ENCODE data around the gene NCBP3. TPM values are rescaled to one million over a fixed set of nuclear protein-coding genes. Genes with fewer than 3 reads are reported as not detected.

Gene NCBP3
- total and polyA plus RNA-seq, 4 donors, result 4.6 to 17.1 (median 8.3) TPM

DNA sequence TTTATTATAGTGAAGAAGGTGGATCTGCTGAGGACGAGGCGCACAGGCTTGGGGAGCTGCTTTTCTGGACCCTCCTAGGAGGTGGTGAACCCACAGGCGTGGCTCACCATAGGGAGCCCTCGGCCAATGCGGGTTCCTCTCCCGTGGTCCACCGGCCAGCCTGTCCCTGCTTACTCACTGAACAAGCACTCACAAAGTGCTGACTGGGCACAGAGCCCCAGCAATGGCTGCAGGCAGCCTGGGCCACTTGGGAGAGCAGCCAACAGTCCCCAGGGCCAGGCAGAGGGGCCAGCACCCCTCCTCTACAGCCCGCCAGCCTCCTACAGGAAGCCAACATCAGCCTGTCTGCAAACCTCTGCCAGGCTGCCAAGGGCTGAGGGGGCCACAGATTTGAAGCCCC, 19.1 kb upstream of the NCBP3 start:
- no peak for DNase-seq (ENCODE audit: low spot score)
- no peak overlapping the region for H3K9ac ChIP-seq (ENCODE audit: low read depth in 1 of 2, low read length in 2 of 2)
- H3K4me1 ChIP-seq (ENCODE audit: control insufficient read depth in 4 of 4, insufficient read depth in 4 of 4, low read length in 3 of 4), result no peaks in the 10 kb centered on the region
- 78% methylated on average over 8 of the region's 8 CpGs for WGBS
- no peak overlapping the region for H3K27ac ChIP-seq (ENCODE audit: low read depth in 1 of 2, low read length in 2 of 2)
- no peaks in the 10 kb centered on the region for H3K36me3 ChIP-seq (ENCODE audit: control insufficient read depth in 4 of 4, insufficient read depth in 3 of 4, low read depth in 1 of 4, low read length in 3 of 4)
- no peaks in the 10 kb centered on the region for H3K9me3 ChIP-seq (ENCODE audit: control insufficient read depth in 4 of 4, low read length in 3 of 4)
- no peak overlapping the region for H3K4me3 ChIP-seq (ENCODE audit: low read depth in 1 of 3, low read length in 3 of 3)
- no peaks in the 10 kb centered on the region for H3K27me3 ChIP-seq (ENCODE audit: control insufficient read depth in 4 of 4, insufficient read depth in 4 of 4, low read length in 3 of 4)
- TF ChIP-seq EGR1 (IDR thresholded peaks at IDR 0.05; ENCODE audit: low read depth in 2 of 2), result no peak
- TF ChIP-seq JUND (IDR thresholded peaks at IDR 0.05), result no peak
- TF ChIP-seq RAD21 (IDR thresholded peaks at IDR 0.05), result no peak

DNA sequence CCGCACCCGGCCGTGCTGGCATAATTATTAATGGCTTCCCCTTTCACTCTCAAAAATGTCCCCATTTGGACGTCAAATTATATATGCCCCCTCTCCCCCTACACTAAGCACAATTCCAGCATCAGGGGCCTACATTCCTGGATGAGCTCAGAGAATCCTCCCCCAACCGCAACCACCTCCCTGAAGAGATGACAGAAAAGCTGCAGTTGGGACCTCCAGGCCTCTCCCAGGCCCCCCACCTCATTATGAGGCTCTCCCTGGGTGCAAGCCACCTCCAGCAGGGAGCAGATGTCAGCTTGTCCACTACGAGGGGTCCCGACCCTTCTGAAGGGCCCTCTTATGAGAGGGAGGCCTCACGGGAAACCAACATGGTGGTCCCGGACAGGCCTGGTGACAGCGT, 18.5 kb upstream of the NCBP3 start:
- Histone ChIP-seq H3K27ac (ENCODE audit: low read depth in 1 of 2, low read length in 2 of 2) (no peak overlapping the region), H3K9ac (ENCODE audit: low read depth in 1 of 2, low read length in 2 of 2) (no peak overlapping the region), H3K9me3 (ENCODE audit: control insufficient read depth in 4 of 4, low read length in 3 of 4) (no peaks in the 10 kb centered on the region), H3K4me3 (ENCODE audit: low read depth in 1 of 3, low read length in 3 of 3) (no peak overlapping the region), H3K4me1 (ENCODE audit: control insufficient read depth in 4 of 4, insufficient read depth in 4 of 4, low read length in 3 of 4) (no peaks in the 10 kb centered on the region), H3K27me3 (ENCODE audit: control insufficient read depth in 4 of 4, insufficient read depth in 4 of 4, low read length in 3 of 4) (no peaks in the 10 kb centered on the region), H3K36me3 (ENCODE audit: control insufficient read depth in 4 of 4, insufficient read depth in 3 of 4, low read depth in 1 of 4, low read length in 3 of 4) (no peaks in the 10 kb centered on the region)
- no peak for DNase-seq (ENCODE audit: low spot score)
- 88% methylated on average over 10 of the region's 10 CpGs for WGBS
- TF ChIP-seq GABPA (IDR thresholded peaks at IDR 0.05 in 1 of 2, conservative IDR thresholded peaks at IDR 0.05 in 1 of 2) (no peak), TAF1 (conservative IDR thresholded peaks at IDR 0.05) (no peak), HNF4A (conservative IDR thresholded peaks at IDR 0.05) (no peak), RAD21 (IDR thresholded peaks at IDR 0.05) (no peak), EGR1 (IDR thresholded peaks at IDR 0.05; ENCODE audit: low read depth in 2 of 2) (no peak)
- TF ChIP-seq, protein P1, sequence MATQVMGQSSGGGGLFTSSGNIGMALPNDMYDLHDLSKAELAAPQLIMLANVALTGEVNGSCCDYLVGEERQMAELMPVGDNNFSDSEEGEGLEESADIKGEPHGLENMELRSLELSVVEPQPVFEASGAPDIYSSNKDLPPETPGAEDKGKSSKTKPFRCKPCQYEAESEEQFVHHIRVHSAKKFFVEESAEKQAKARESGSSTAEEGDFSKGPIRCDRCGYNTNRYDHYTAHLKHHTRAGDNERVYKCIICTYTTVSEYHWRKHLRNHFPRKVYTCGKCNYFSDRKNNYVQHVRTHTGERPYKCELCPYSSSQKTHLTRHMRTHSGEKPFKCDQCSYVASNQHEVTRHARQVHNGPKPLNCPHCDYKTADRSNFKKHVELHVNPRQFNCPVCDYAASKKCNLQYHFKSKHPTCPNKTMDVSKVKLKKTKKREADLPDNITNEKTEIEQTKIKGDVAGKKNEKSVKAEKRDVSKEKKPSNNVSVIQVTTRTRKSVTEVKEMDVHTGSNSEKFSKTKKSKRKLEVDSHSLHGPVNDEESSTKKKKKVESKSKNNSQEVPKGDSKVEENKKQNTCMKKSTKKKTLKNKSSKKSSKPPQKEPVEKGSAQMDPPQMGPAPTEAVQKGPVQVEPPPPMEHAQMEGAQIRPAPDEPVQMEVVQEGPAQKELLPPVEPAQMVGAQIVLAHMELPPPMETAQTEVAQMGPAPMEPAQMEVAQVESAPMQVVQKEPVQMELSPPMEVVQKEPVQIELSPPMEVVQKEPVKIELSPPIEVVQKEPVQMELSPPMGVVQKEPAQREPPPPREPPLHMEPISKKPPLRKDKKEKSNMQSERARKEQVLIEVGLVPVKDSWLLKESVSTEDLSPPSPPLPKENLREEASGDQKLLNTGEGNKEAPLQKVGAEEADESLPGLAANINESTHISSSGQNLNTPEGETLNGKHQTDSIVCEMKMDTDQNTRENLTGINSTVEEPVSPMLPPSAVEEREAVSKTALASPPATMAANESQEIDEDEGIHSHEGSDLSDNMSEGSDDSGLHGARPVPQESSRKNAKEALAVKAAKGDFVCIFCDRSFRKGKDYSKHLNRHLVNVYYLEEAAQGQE (IDR thresholded peaks at IDR 0.05), result no peak

DNA sequence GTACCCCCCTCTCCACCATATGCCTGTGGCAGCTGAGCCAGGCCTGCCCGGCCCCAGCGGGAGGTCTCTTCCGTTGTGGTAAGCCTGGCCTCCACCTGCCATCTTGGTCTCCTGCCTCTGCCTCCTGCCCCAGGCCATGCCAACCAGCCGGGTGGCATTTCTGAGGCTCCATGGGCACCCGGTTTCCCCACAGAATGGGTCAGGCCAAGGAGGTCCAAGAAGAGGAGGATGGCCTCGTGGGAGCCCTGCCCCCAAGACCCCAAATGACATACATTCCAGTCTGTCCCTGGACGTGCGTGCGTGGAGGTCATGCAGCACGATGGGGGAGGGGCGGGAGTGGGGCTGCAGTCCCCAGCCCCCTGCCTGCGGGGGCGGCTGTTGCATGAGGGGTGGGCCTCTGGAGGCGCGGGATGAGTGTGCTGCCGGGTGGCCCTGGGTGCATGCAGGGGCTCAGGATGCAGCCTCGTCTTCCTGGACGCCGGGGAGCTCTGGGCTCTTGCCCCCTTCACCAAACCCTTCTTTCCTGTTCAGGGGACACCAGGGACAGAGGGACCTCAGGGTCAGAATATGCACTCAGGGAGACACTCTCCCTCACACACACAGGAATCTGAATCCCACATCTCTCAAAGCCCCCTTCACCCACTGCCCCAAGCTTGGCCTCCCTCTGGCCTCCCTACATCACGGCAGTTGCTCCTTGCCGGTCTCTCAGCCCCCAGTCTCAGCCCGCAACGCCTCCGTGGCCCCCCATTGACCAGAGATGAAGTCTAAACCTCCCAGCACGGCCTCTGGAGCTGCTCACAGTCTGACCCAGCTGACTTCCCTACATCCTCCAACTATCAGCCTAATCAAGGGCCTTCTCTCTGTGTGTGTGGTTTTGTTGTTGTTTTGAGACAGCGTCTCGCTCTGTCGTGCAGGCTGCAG, 16.0 kb upstream of the NCBP3 start:
- no peaks in the 10 kb centered on the region for H3K4me1 ChIP-seq (ENCODE audit: control insufficient read depth in 4 of 4, insufficient read depth in 4 of 4, low read length in 3 of 4)
- H3K27ac ChIP-seq (ENCODE audit: low read depth in 1 of 2, low read length in 2 of 2), result no peak overlapping the region
- no peaks in the 10 kb centered on the region for H3K9me3 ChIP-seq (ENCODE audit: control insufficient read depth in 4 of 4, low read length in 3 of 4)
- WGBS, result 90% methylated on average over 28 of the region's 28 CpGs
- H3K4me3 ChIP-seq (ENCODE audit: low read depth in 1 of 3, low read length in 3 of 3), result no peak overlapping the region
- DNase-seq (ENCODE audit: low spot score), result no peak
- no peaks in the 10 kb centered on the region for H3K36me3 ChIP-seq (ENCODE audit: control insufficient read depth in 4 of 4, insufficient read depth in 3 of 4, low read depth in 1 of 4, low read length in 3 of 4)
- no peaks in the 10 kb centered on the region for H3K27me3 ChIP-seq (ENCODE audit: control insufficient read depth in 4 of 4, insufficient read depth in 4 of 4, low read length in 3 of 4)
- H3K9ac ChIP-seq (ENCODE audit: low read depth in 1 of 2, low read length in 2 of 2), result no peak overlapping the region
- TF ChIP-seq, protein P2, sequence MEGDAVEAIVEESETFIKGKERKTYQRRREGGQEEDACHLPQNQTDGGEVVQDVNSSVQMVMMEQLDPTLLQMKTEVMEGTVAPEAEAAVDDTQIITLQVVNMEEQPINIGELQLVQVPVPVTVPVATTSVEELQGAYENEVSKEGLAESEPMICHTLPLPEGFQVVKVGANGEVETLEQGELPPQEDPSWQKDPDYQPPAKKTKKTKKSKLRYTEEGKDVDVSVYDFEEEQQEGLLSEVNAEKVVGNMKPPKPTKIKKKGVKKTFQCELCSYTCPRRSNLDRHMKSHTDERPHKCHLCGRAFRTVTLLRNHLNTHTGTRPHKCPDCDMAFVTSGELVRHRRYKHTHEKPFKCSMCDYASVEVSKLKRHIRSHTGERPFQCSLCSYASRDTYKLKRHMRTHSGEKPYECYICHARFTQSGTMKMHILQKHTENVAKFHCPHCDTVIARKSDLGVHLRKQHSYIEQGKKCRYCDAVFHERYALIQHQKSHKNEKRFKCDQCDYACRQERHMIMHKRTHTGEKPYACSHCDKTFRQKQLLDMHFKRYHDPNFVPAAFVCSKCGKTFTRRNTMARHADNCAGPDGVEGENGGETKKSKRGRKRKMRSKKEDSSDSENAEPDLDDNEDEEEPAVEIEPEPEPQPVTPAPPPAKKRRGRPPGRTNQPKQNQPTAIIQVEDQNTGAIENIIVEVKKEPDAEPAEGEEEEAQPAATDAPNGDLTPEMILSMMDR (IDR thresholded peaks at IDR 0.05; ENCODE audit: low read depth, low read length, missing input control), result no peak
